Posterior vena cava (tissue), 2 donors: ENCODE measurements around the gene LRIT1. TPM values are rescaled to one million over a fixed set of nuclear protein-coding genes. Genes with fewer than 3 reads are reported as not detected.
"Not testable (repeated sequence)": the region's sequence is repeated elsewhere in the genome, so short reads cannot be mapped to it uniquely, and the experiment has no call there.

Experiments
- DNase-seq: peaks from one replicate; pipeline ENCODE4 v3.0.0-alpha.2; 2020; ENCODE audit warnings: low spot score
- intact Hi-C, 2 donors: fragments of 100-400 bp; cut with DNase I; formaldehyde crosslinking; loops; one replicate each; pipeline versions ENCODE4 v1.14.1 to v1.14.2; 2022 to 2023
- long read RNA-seq, 2 donors: library from polyadenylated mRNA; unstranded; transcript quantifications; one replicate each; pipeline ENCODE4 v2.0.0, GENCODE V29; 2020 to 2021
- total RNA-seq, 2 donors: library from RNA; stranded (reverse); fragmentation: NEBNext Ultra II Directional; extraction: Animal tissue kit (Norgen Biotek cat#: 25700); gene quantifications; one replicate each; pipeline ENCODE4 v1.2.1, GENCODE V29; 2021
- donor health status: DM: yes; HTN: yes; CAD: no.
- donor health status: DM: yes; HTN: yes; CAD: no.

LRIT1 gene, protein sequence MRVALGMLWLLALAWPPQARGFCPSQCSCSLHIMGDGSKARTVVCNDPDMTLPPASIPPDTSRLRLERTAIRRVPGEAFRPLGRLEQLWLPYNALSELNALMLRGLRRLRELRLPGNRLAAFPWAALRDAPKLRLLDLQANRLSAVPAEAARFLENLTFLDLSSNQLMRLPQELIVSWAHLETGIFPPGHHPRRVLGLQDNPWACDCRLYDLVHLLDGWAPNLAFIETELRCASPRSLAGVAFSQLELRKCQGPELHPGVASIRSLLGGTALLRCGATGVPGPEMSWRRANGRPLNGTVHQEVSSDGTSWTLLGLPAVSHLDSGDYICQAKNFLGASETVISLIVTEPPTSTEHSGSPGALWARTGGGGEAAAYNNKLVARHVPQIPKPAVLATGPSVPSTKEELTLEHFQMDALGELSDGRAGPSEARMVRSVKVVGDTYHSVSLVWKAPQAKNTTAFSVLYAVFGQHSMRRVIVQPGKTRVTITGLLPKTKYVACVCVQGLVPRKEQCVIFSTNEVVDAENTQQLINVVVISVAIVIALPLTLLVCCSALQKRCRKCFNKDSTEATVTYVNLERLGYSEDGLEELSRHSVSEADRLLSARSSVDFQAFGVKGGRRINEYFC
- not detected for total RNA-seq
- long read RNA-seq, donor 1: 0 reads
- long read RNA-seq, donor 2: 0 reads

GRCh38 chr10:84241185-84241790 is at the start of gene LRIT1:
LRIT1 (minus strand) TSS chr10:84241546; CDS start chr10:84241439, 107 bp downstream.
- DNase-seq: no peak
- intact Hi-C loops: loop anchor here in 1 of 2 donors (2.0 kb wide), 1 partner anchor 74 kb away; no protein-coding TSS in a partner anchor

- intact Hi-C loops: no loop called here
- no peak for DNase-seq
These were observed 48.9 kb upstream of the LRIT1 start for GRCh38 chr10:84290235-84290634.

GRCh38 chr10:84289521-84290200 is 48.3 kb upstream of the LRIT1 start:
- intact Hi-C loops: no loop called here
- DNase-seq: no peak

GRCh38 chr10:84288151-84288550 is 46.8 kb upstream of the LRIT1 start:
- intact Hi-C loops: no loop called here
- no peak for DNase-seq

DNA sequence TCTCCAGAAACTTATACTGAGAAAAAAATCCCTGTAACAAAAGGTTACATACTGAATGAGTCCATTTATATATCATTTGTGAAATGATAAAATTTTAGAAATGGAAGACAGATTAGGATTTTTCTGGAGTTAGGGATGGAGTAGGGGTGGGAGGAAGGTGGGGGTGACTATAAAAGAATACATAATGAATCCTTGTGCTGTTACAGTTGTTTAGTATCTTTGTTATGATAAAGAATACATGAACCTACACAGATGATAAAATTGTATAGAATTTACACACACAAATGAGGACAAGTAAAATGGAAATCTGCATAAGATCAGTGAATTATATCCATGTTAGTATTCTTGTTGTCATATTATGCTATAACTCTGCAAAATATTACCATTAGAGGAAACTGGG is 45.3 kb upstream of the LRIT1 start:
- DNase-seq: no peak
- intact Hi-C loops: no loop called here

- DNase-seq, intact Hi-C loops: not testable (repeated sequence)
These were observed 38.6 kb upstream of the LRIT1 start for GRCh38 chr10:84279876-84280475.

DNA sequence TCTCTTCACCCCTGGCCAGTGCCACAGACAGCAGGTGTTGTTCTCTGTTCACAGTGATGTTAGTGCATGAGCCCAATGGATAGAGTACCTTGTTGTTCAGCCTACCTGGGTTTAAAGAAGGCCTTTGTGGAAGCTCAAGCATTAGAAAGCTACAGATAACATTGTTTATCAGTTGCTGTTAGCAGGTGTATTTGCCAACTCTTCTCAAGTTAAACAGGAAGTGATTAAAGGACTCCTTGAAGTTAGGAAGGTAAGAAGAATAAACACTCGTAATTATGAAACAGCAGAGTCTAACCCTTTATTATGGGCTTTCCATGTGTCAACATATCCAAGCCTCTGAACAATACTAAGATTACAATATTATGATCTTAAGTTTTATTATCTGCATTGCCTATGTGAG is 29.4 kb upstream of the LRIT1 start:
- no peak for DNase-seq
- intact Hi-C loops: no loop called here

DNA sequence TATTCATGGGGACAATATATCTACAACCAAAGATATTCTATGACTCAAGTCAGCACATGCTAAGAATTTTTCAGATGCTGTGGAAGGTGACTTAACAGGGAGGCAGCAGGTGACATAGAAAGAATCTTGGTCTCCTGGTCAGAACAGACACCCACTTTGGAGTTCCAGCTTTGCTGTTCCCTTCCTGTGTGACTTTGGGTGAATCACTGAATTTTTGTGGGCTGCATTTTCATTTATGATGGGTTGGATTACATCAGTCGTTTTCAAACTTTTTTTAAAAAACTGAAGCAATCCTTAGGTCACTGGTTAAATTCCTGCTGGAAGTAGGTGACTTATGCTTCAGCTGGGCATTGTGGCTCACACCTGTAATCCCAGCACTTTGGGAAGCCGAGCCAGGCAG is 28.4 kb upstream of the LRIT1 start:
- intact Hi-C loops: no loop called here
- no peak for DNase-seq

- no peak for DNase-seq
- intact Hi-C loops: no loop called here
These were observed 27.8 kb upstream of the LRIT1 start for GRCh38 chr10:84269162-84269561.

- DNase-seq: no peak
- intact Hi-C loops: no loop called here
These were observed 26.3 kb upstream of the LRIT1 start for GRCh38 chr10:84267503-84268126.

- no peak for DNase-seq
- intact Hi-C loops: loop anchor here in 1 of 2 donors (2.0 kb wide), 1 partner anchor 271 kb away; no protein-coding TSS in a partner anchor
These were observed 24.1 kb upstream of the LRIT1 start for GRCh38 chr10:84265418-84265817.

GRCh38 chr10:84264611-84265141 is 23.3 kb upstream of the LRIT1 start:
- DNase-seq: peak; percentile 89
- intact Hi-C loops: loop anchor here (2.0 to 5.0 kb wide), 2 partner anchors 272 to 278 kb away; no protein-coding TSS in a partner anchor

GRCh38 chr10:84263716-84264115 is 22.4 kb upstream of the LRIT1 start:
- no peak for DNase-seq
- intact Hi-C loops: loop anchor here (2.0 to 5.0 kb wide), 2 partner anchors 273 to 279 kb away; no protein-coding TSS in a partner anchor

DNA sequence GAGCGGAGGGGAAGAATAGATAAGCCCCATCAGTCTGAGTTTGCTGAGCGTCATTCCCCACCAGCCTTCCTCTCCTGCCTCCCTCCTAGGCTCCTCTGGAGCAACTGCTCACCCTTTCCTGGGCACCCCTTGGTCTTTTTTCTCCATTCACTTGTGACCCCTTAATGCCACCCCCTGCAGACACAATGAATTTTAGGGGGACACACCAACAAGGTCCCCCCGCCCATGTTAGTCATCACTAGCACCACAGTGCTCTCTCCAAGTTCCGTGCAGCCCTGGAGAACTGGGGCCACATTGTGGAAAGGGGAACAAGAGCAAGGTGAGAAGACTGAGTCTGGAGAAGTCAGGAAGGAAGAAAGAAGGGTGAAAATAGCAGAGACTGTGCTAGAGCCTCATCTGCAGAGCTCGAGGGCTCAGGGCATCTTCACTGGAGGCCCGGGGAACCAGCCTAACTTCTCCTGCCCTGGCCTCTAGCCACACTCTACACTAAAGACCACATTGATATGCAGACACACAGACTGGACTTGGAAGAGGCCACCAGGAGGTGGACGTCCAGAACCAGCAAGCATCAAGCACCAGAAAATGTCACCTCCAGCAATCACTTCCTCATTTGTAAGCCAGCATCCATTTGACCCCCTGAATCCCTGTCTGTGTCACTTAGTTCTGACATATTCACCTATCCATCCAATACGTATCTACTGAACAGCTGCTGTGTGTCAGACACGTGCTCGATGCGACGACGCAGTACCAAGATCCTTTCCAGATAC is 21.0 kb upstream of the LRIT1 start:
- no peak for DNase-seq
- intact Hi-C loops: loop anchor here in 1 of 2 donors (5.0 kb wide), 1 partner anchor 280 kb away; no protein-coding TSS in a partner anchor

- DNase-seq: no peak
- intact Hi-C loops: loop anchor here in 1 of 2 donors (5.0 kb wide), 1 partner anchor 281 kb away; no protein-coding TSS in a partner anchor
These were observed 20.0 kb upstream of the LRIT1 start for GRCh38 chr10:84261236-84261915.

GRCh38 chr10:84258034-84258695 is 16.8 kb upstream of the LRIT1 start:
- no peak for DNase-seq
- intact Hi-C loops: no loop called here
